Large intestine (tissue), 3 donors: ENCODE measurements around the gene ETFBKMT. TPM values are rescaled to one million over a fixed set of nuclear protein-coding genes. Genes with fewer than 3 reads are reported as not detected.

Experiments
- DNase-seq, 2 donors: peaks; one replicate each; pipeline versions ENCODE4 v3.0.0 to v3.0.0-alpha.2; 2013
- H3K27ac ChIP-seq: one replicate; pipeline ENCODE4 v1.5.1; 2013; ENCODE audit warnings: low read length
- H3K27me3 ChIP-seq: 2 replicates; pipeline ENCODE4 v1.6.1; 2013; ENCODE audit warnings: low read length; ENCODE audit not compliant: control insufficient read depth, insufficient read depth
- H3K36me3 ChIP-seq: 2 replicates; pipeline ENCODE4 v1.6.1; 2013; ENCODE audit warnings: low read length; ENCODE audit not compliant: control insufficient read depth, insufficient read depth
- H3K4me1 ChIP-seq: one replicate; pipeline ENCODE4 v1.6.1; 2013; ENCODE audit warnings: low read length; ENCODE audit not compliant: control insufficient read depth, insufficient read depth
- H3K4me3 ChIP-seq: one replicate; pipeline ENCODE4 v1.5.1; 2013; ENCODE audit warnings: low read length
- H3K9me3 ChIP-seq: one replicate; pipeline ENCODE4 v1.6.1; 2013; ENCODE audit warnings: mild to moderate bottlenecking, low read depth, low read length, moderate library complexity; ENCODE audit not compliant: control insufficient read depth
- WGBS: methylation state at CpG from one replicate; pipeline ENCODE4 v1.1.5; 2013; ENCODE audit warnings: low lambda C conversion rate; ENCODE audit not compliant: insufficient coverage; 5-methylcytosine and 5-hydroxymethylcytosine counted together
- polyA plus RNA-seq: library from polyadenylated mRNA; unstranded; fragments of 120-200 nt; gene quantifications from one replicate; pipeline ENCODE4 v1.2.1, GENCODE V29; 2013

Gene ETFBKMT
- polyA plus RNA-seq, 1 donor: 4.1 TPM

GRCh38 chr12:31631023-31631724 is 28.3 kb upstream of the ETFBKMT start:
- H3K4me1 ChIP-seq: no peaks in the 10 kb centered on the region
- H3K9me3 ChIP-seq: no peaks in the 10 kb centered on the region
- H3K36me3 ChIP-seq: no peaks in the 10 kb centered on the region
- H3K27me3 ChIP-seq: no peaks in the 10 kb centered on the region
- H3K27ac ChIP-seq: no peak overlapping the region
- H3K4me3 ChIP-seq: no peak overlapping the region
- WGBS: no CpG with 5 or more reads among the region's 6 CpGs
- no peak for DNase-seq

GRCh38 chr12:31631809-31632208 is 27.7 kb upstream of the ETFBKMT start:
- WGBS: no CpG with 5 or more reads among the region's 12 CpGs
- no peaks in the 10 kb centered on the region for H3K9me3 ChIP-seq
- H3K36me3 ChIP-seq: no peaks in the 10 kb centered on the region
- H3K4me1 ChIP-seq: no peaks in the 10 kb centered on the region
- no peak overlapping the region for H3K27ac ChIP-seq
- no peaks in the 10 kb centered on the region for H3K27me3 ChIP-seq
- H3K4me3 ChIP-seq: no peak overlapping the region
- no peak for DNase-seq

GRCh38 chr12:31633464-31633863 is 26.0 kb upstream of the ETFBKMT start:
- no peak for DNase-seq
- H3K36me3 ChIP-seq: no peaks in the 10 kb centered on the region
- 100% methylated on average over 1 of the region's 4 CpGs for WGBS

GRCh38 chr12:31634620-31635019 is 24.9 kb upstream of the ETFBKMT start:
- Histone ChIP-seq H3K27me3 (no peaks in the 10 kb centered on the region), H3K27ac (no peak overlapping the region), H3K9me3 (no peaks in the 10 kb centered on the region), H3K4me3 (no peak overlapping the region), H3K36me3 (no peaks in the 10 kb centered on the region), H3K4me1 (no peaks in the 10 kb centered on the region)
- no CpG with 5 or more reads among the region's 1 CpG for WGBS
- DNase-seq: no peak

More at GRCh38 chr12:31633464-31633863, 26.0 kb upstream of the ETFBKMT start:
- H3K4me1 ChIP-seq: no peaks in the 10 kb centered on the region
- H3K9me3 ChIP-seq: no peaks in the 10 kb centered on the region
- no peak overlapping the region for H3K4me3 ChIP-seq
- H3K27ac ChIP-seq: no peak overlapping the region
- H3K27me3 ChIP-seq: no peaks in the 10 kb centered on the region

- WGBS: no CpG with 5 or more reads among the region's 11 CpGs
- no peak overlapping the region for H3K4me3 ChIP-seq
- H3K27ac ChIP-seq: no peak overlapping the region
Measured at GRCh38 chr12:31641509-31642090, 17.9 kb upstream of the ETFBKMT start.

GRCh38 chr12:31644536-31644935 is 15.0 kb upstream of the ETFBKMT start:
- no peaks in the 10 kb centered on the region for H3K36me3 ChIP-seq
- H3K27ac ChIP-seq: no peak overlapping the region
- no peaks in the 10 kb centered on the region for H3K4me1 ChIP-seq
- H3K27me3 ChIP-seq: no peaks in the 10 kb centered on the region
- no peak for DNase-seq
- WGBS: no CpG with 5 or more reads among the region's 8 CpGs
- no peaks in the 10 kb centered on the region for H3K9me3 ChIP-seq
- H3K4me3 ChIP-seq: no peak overlapping the region

More at GRCh38 chr12:31641509-31642090, 17.9 kb upstream of the ETFBKMT start:
- H3K9me3 ChIP-seq: no peaks in the 10 kb centered on the region
- no peak for DNase-seq
- no peaks in the 10 kb centered on the region for H3K27me3 ChIP-seq
- no peaks in the 10 kb centered on the region for H3K4me1 ChIP-seq
- no peaks in the 10 kb centered on the region for H3K36me3 ChIP-seq

GRCh38 chr12:31645924-31646323 is 13.6 kb upstream of the ETFBKMT start:
- Histone ChIP-seq H3K27me3 (no peaks in the 10 kb centered on the region), H3K4me1 (peaks cover 10% of the 10 kb centered on the region), H3K36me3 (no peaks in the 10 kb centered on the region), H3K27ac (no peak overlapping the region), H3K9me3 (no peaks in the 10 kb centered on the region), H3K4me3 (no peak overlapping the region)
- WGBS: no CpG with 5 or more reads among the region's 5 CpGs
- DNase-seq: no peak

GRCh38 chr12:31647086-31647491 is 12.4 kb upstream of the ETFBKMT start:
- no peak for DNase-seq
- WGBS: 40% methylated on average over 1 of the region's 7 CpGs
- Histone ChIP-seq H3K4me1 (peaks cover 13% of the 10 kb centered on the region), H3K9me3 (peaks cover 6% of the 10 kb centered on the region), H3K4me3 (no peak overlapping the region), H3K27me3 (no peaks in the 10 kb centered on the region), H3K27ac (no peak overlapping the region), H3K36me3 (no peaks in the 10 kb centered on the region)

GRCh38 chr12:31650918-31651317 is 8.6 kb upstream of the ETFBKMT start:
- Histone ChIP-seq H3K4me3 (no peak overlapping the region), H3K4me1 (peaks cover 19% of the 10 kb centered on the region), H3K9me3 (peaks cover 9% of the 10 kb centered on the region), H3K36me3 (no peaks in the 10 kb centered on the region), H3K27ac (peak overlapping the region; percentile 88), H3K27me3 (no peaks in the 10 kb centered on the region)
- DNase-seq: peak; percentile 92 to 96
- WGBS: 30% methylated on average over 4 of the region's 6 CpGs

GRCh38 chr12:31651893-31652521 is 7.5 kb upstream of the ETFBKMT start:
- peak overlapping the region; percentile 88 for H3K27ac ChIP-seq
- peaks cover 19% of the 10 kb centered on the region for H3K4me1 ChIP-seq
- H3K36me3 ChIP-seq: no peaks in the 10 kb centered on the region
- peaks cover 9% of the 10 kb centered on the region for H3K9me3 ChIP-seq
- WGBS: 98% methylated on average over 6 of the region's 18 CpGs
- H3K27me3 ChIP-seq: no peaks in the 10 kb centered on the region
- no peak for DNase-seq
- H3K4me3 ChIP-seq: no peak overlapping the region
